ENCODE data around the gene SHANK3. TPM values are rescaled to one million over a fixed set of nuclear protein-coding genes. Genes with fewer than 3 reads are reported as not detected.

SHANK3 gene
- total RNA-seq, 1 donor from 2014 or later, result 21.8 TPM

GRCh38 chr22:50678218-50678650 is 5.6 kb downstream of the SHANK3 start:
- DNase-seq (ENCODE audit: low spot score), result no peak

GRCh38 chr22:50678651-50679521 is 6.3 kb downstream of the SHANK3 start:
- no peak for DNase-seq (ENCODE audit: low spot score)

- DNase-seq (ENCODE audit: low spot score), result no peak
These were observed 10.7 kb downstream of the SHANK3 start for GRCh38 chr22:50683086-50683993.

- DNase-seq (ENCODE audit: low spot score), result no peak
These were observed 11.4 kb downstream of the SHANK3 start for GRCh38 chr22:50683994-50684371.

- no peak for DNase-seq (ENCODE audit: low spot score)
These were observed 11.9 kb downstream of the SHANK3 start for GRCh38 chr22:50684501-50684900.

GRCh38 chr22:50684986-50685385 is 12.4 kb downstream of the SHANK3 start:
- no peak for DNase-seq (ENCODE audit: low spot score)

GRCh38 chr22:50686794-50687193 is 14.2 kb downstream of the SHANK3 start:
- no peak for DNase-seq (ENCODE audit: low spot score)

GRCh38 chr22:50687829-50688228 is 15.2 kb downstream of the SHANK3 start:
- no peak for DNase-seq (ENCODE audit: low spot score)

- DNase-seq (ENCODE audit: low spot score), result no peak
These were observed 15.8 kb downstream of the SHANK3 start for GRCh38 chr22:50688448-50688847.

GRCh38 chr22:50691521-50691920 is 18.9 kb downstream of the SHANK3 start:
- DNase-seq (ENCODE audit: low spot score), result no peak

GRCh38 chr22:50693462-50693861 is 20.8 kb downstream of the SHANK3 start:
- no peak for DNase-seq (ENCODE audit: low spot score)

GRCh38 chr22:50694099-50694605 is 21.5 kb downstream of the SHANK3 start:
- DNase-seq (ENCODE audit: low spot score), result no peak

- no peak for DNase-seq (ENCODE audit: low spot score)
These were observed 22.3 kb downstream of the SHANK3 start for GRCh38 chr22:50694766-50695420.

- no peak for DNase-seq (ENCODE audit: low spot score)
These were observed 23.0 kb downstream of the SHANK3 start for GRCh38 chr22:50695421-50696250.

- no peak for DNase-seq (ENCODE audit: low spot score)
These were observed 23.7 kb downstream of the SHANK3 start for GRCh38 chr22:50696251-50696798.

GRCh38 chr22:50696799-50697561 is 24.4 kb downstream of the SHANK3 start:
- DNase-seq (ENCODE audit: low spot score), result no peak

- no peak for DNase-seq (ENCODE audit: low spot score)
These were observed 25.3 kb downstream of the SHANK3 start for GRCh38 chr22:50697667-50698506.

- no peak for DNase-seq (ENCODE audit: low spot score)
These were observed 25.9 kb downstream of the SHANK3 start for GRCh38 chr22:50698546-50698945.
